KOPT-K1 (cell line): Measurements from ENCODE around the gene C4orf46.
"Not testable (repeated sequence)": the region's sequence is repeated elsewhere in the genome, so short reads cannot be mapped to it uniquely, and the experiment has no call there.

Source experiments
- H3K27ac ChIP-seq: fragments of 200-600 bp; sonication (generic); 2 replicates; pipeline ENCODE4 v1.5.1; 2016; ENCODE audit warnings: antibody characterized with exemption, mild to moderate bottlenecking, low read depth, low read length; ENCODE audit not compliant: poor library complexity, severe bottlenecking
- H3K36me3 ChIP-seq: fragments of 200-600 bp; sonication (generic); 2 replicates; pipeline ENCODE4 v1.5.1; 2017; ENCODE audit warnings: antibody characterized with exemption, mild to moderate bottlenecking, low read length, moderate library complexity; ENCODE audit not compliant: insufficient read depth
- H3K9me3 ChIP-seq: fragments of 200-600 bp; sonication (generic); 2 replicates; pipeline ENCODE4 v1.5.1; 2017; ENCODE audit warnings: antibody characterized with exemption, low read length, mild to moderate bottlenecking; ENCODE audit not compliant: insufficient read depth, poor library complexity, severe bottlenecking

C4orf46 gene

GRCh38 chr4:158671665-158671914 is at the start of gene C4orf46:
Gene C4orf46 (minus strand): TSS chr4:158671887. CDS start chr4:158671801, 86 bp downstream.
- no peaks in the 10 kb centered on the region for H3K9me3 ChIP-seq
- peaks cover 18% of the 10 kb centered on the region for H3K36me3 ChIP-seq
- peak within 1 kb of the TSS; percentile 90 for H3K27ac ChIP-seq

- no peaks in the 10 kb centered on the region for H3K9me3 ChIP-seq
- peaks cover 99% of the 10 kb centered on the region for H3K36me3 ChIP-seq
- no peak overlapping the region for H3K27ac ChIP-seq
These were observed 44.1 kb upstream of the C4orf46 start for GRCh38 chr4:158715802-158716201.

GRCh38 chr4:158714937-158715336 is 43.2 kb upstream of the C4orf46 start:
- Histone ChIP-seq H3K9me3 (no peaks in the 10 kb centered on the region), H3K27ac (no peak overlapping the region), H3K36me3 (peaks cover 100% of the 10 kb centered on the region)

- H3K9me3 ChIP-seq, H3K27ac ChIP-seq: not testable (repeated sequence)
- peaks cover 100% of the 10 kb centered on the region for H3K36me3 ChIP-seq
These were observed 40.9 kb upstream of the C4orf46 start for GRCh38 chr4:158712622-158713021.

GRCh38 chr4:158710814-158711213 is 39.1 kb upstream of the C4orf46 start:
- Histone ChIP-seq H3K9me3 (no peaks in the 10 kb centered on the region), H3K27ac (no peak overlapping the region), H3K36me3 (peaks cover 100% of the 10 kb centered on the region)

GRCh38 chr4:158704274-158704673 is 32.6 kb upstream of the C4orf46 start:
- peaks cover 62% of the 10 kb centered on the region for H3K36me3 ChIP-seq
- H3K9me3 ChIP-seq: no peaks in the 10 kb centered on the region
- no peak overlapping the region for H3K27ac ChIP-seq

GRCh38 chr4:158688813-158689212 is 17.1 kb upstream of the C4orf46 start:
- peaks cover 6% of the 10 kb centered on the region; the same call in 1 of the 2 replicates for H3K36me3 ChIP-seq
- no peak overlapping the region for H3K27ac ChIP-seq
- no peaks in the 10 kb centered on the region for H3K9me3 ChIP-seq

- Histone ChIP-seq H3K27ac (no peak overlapping the region), H3K36me3 (peaks cover 3% of the 10 kb centered on the region), H3K9me3 (no peaks in the 10 kb centered on the region)
These were observed 10.4 kb upstream of the C4orf46 start for GRCh38 chr4:158682066-158682465.

- H3K27ac ChIP-seq: no peak overlapping the region
- no peaks in the 10 kb centered on the region; the same call in 1 of the 2 replicates for H3K36me3 ChIP-seq
- H3K9me3 ChIP-seq: no peaks in the 10 kb centered on the region
These were observed 9.9 kb upstream of the C4orf46 start for GRCh38 chr4:158681629-158682028.

GRCh38 chr4:158678767-158679166 is 7.1 kb upstream of the C4orf46 start:
- Histone ChIP-seq H3K27ac (no peak overlapping the region), H3K36me3 (no peaks in the 10 kb centered on the region; the same call in 1 of the 2 replicates), H3K9me3 (no peaks in the 10 kb centered on the region)

- Histone ChIP-seq H3K9me3 (no peaks in the 10 kb centered on the region), H3K36me3 (no peaks in the 10 kb centered on the region), H3K27ac (no peak overlapping the region)
These were observed 4.4 kb upstream of the C4orf46 start for GRCh38 chr4:158676076-158676475.

- H3K27ac ChIP-seq: no peak overlapping the region
- no peaks in the 10 kb centered on the region for H3K9me3 ChIP-seq
- peaks cover 6% of the 10 kb centered on the region for H3K36me3 ChIP-seq
These were observed 1.9 kb upstream of the C4orf46 start for GRCh38 chr4:158673633-158674032.

- Histone ChIP-seq H3K36me3 (peaks cover 12% of the 10 kb centered on the region), H3K27ac (peak within 1 kb of the TSS; percentile 90), H3K9me3 (no peaks in the 10 kb centered on the region)
These were observed 474 bp upstream of the C4orf46 start, which contains the start of gene ETFDH for GRCh38 chr4:158671915-158672806. Gene ETFDH (plus strand): TSS chr4:158672296. CDS start chr4:158672457, 161 bp downstream.

GRCh38 chr4:158670975-158671664 is 567 bp downstream of the C4orf46 start:
- Histone ChIP-seq H3K27ac (peak overlapping the region; percentile 90), H3K36me3 (peaks cover 23% of the 10 kb centered on the region), H3K9me3 (no peaks in the 10 kb centered on the region)

- Histone ChIP-seq H3K27ac (no peak overlapping the region), H3K36me3 (peaks cover 38% of the 10 kb centered on the region), H3K9me3 (no peaks in the 10 kb centered on the region)
These were observed 2.4 kb downstream of the C4orf46 start for GRCh38 chr4:158669310-158669709.
